ENCODE data around the gene MICAL2.

DNA sequence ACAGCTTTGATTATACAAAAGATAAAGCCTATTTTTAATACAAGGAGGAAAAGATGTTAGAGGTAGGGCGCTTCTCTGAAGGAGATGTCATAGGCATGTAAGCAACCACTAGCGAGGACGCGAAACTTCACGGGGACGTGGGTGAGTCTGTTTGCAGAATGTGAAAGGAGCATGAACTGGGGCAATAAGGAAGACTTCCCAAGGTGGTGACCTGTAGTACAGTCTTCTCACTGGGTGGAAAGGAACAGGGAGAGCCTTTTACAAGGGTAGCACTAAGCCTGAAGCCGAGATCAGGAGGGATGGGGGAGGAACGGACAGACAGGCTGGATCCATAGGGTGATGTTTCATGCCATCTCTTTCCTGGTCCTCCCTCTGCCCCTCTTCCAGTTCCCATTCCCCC, 10.0 kb upstream of the MICAL2 start:
- TF ChIP-seq CTCF (IDR thresholded peaks at IDR 0.05) (no peak), POLR2A (IDR thresholded peaks at IDR 0.05) (no peak)
